Subcutaneous abdominal adipose tissue (tissue), 5 donors: ENCODE results near the gene MAVS.

Source experiments
- H3K27ac ChIP-seq: one replicate; pipeline ENCODE4 v1.7.0; 2013; ENCODE audit warnings: low read depth, mild to moderate bottlenecking, inconsistent platforms, low read length, moderate library complexity
- H3K27me3 ChIP-seq, 5 donors: one replicate each; pipeline ENCODE4 v1.7.0; 2013; ENCODE audit warnings: low read length in 5 of 5, inconsistent platforms in 1 of 5; ENCODE audit not compliant: control insufficient read depth in 5 of 5, insufficient read depth in 4 of 5
- H3K36me3 ChIP-seq, 5 donors: one replicate each; pipeline ENCODE4 v1.7.0; 2013; ENCODE audit warnings: low read length in 5 of 5; ENCODE audit not compliant: control insufficient read depth in 5 of 5, insufficient read depth in 5 of 5
- H3K4me1 ChIP-seq, 5 donors: one replicate each; pipeline ENCODE4 v1.7.0; 2013; ENCODE audit warnings: low read length in 5 of 5, mild to moderate bottlenecking in 3 of 5, moderate library complexity in 1 of 5; ENCODE audit not compliant: control insufficient read depth in 5 of 5, insufficient read depth in 5 of 5
- H3K4me3 ChIP-seq, 5 donors: one replicate each; pipeline ENCODE4 v1.7.0; 2013; ENCODE audit warnings: low read length in 5 of 5, low read depth in 1 of 5
- H3K9ac ChIP-seq, 5 donors: one replicate each; pipeline ENCODE4 v1.7.0; 2013; ENCODE audit warnings: low read length in 5 of 5, mild to moderate bottlenecking in 4 of 5, moderate library complexity in 3 of 5
- H3K9me3 ChIP-seq, 5 donors: one replicate each; pipeline ENCODE4 v1.7.0; 2013; ENCODE audit warnings: low read length in 5 of 5; ENCODE audit not compliant: control insufficient read depth in 5 of 5
- donor health status: healthy.
- donor health status: healthy.
- donor health status: healthy.
- donor health status: healthy.
- donor health status: healthy.

MAVS gene

GRCh38 chr20:3813848-3814581 lies 32.6 kb upstream of the MAVS start:
- Histone ChIP-seq H3K4me3 (no peak overlapping the region), H3K27ac (no peak overlapping the region), H3K36me3 (no peaks in the 10 kb centered on the region), H3K4me1 (peaks cover 15 to 46% (median 42%) of the 10 kb centered on the region in 5 donors), H3K9me3 (no peaks in the 10 kb centered on the region), H3K9ac (no peak overlapping the region), H3K27me3 (peaks cover 0 to 3% (median 0%) of the 10 kb centered on the region in 5 donors)

- Histone ChIP-seq H3K9ac (no peak overlapping the region), H3K9me3 (no peaks in the 10 kb centered on the region), H3K4me3 (no peak overlapping the region), H3K27me3 (peaks cover 0 to 3% (median 0%) of the 10 kb centered on the region in 5 donors), H3K27ac (no peak overlapping the region), H3K36me3 (no peaks in the 10 kb centered on the region), H3K4me1 (peaks cover 15 to 51% (median 49%) of the 10 kb centered on the region in 5 donors)
Observed at GRCh38 chr20:3814928-3815495, 31.6 kb upstream of the MAVS start.

GRCh38 chr20:3815703-3816315 lies 30.8 kb upstream of the MAVS start:
- Histone ChIP-seq H3K9me3 (no peaks in the 10 kb centered on the region), H3K36me3 (no peaks in the 10 kb centered on the region), H3K27ac (no peak overlapping the region), H3K4me1 (peaks cover 12 to 45% (median 42%) of the 10 kb centered on the region in 5 donors), H3K27me3 (peaks cover 0 to 3% (median 0%) of the 10 kb centered on the region in 5 donors), H3K9ac (no peak overlapping the region), H3K4me3 (no peak overlapping the region)

GRCh38 chr20:3818155-3819151 lies 28.2 kb upstream of the MAVS start:
- Histone ChIP-seq H3K27ac (peak overlapping the region; percentile 2), H3K9me3 (no peaks in the 10 kb centered on the region), H3K9ac (no peak overlapping the region)

GRCh38 chr20:3819411-3820047 lies 27.1 kb upstream of the MAVS start:
- peaks cover 4 to 29% (median 28%) of the 10 kb centered on the region in 5 donors for H3K4me1 ChIP-seq
- no peaks in the 10 kb centered on the region for H3K27me3 ChIP-seq
- no peaks in the 10 kb centered on the region for H3K9me3 ChIP-seq

More at GRCh38 chr20:3818155-3819151, 28.2 kb upstream of the MAVS start:
- Histone ChIP-seq H3K36me3 (peaks cover 4 to 16% (median 12%) of the 10 kb centered on the region in 5 donors), H3K4me1 (peaks cover 4 to 30% (median 28%) of the 10 kb centered on the region in 5 donors), H3K27me3 (no peaks in the 10 kb centered on the region), H3K4me3 (no peak overlapping the region)

GRCh38 chr20:3820048-3820900 lies 26.4 kb upstream of the MAVS start, which contains the start of gene AP5S1:
AP5S1 (plus strand) TSS chr20:3820547; CDS start chr20:3822118, 1,571 bp downstream.
- Histone ChIP-seq H3K9ac (peak within 1 kb of the TSS; percentile 68 to 96 (median 89)), H3K4me3 (peak within 1 kb of the TSS; percentile 71 to 84 (median 84)), H3K4me1 (peaks cover 4 to 29% (median 28%) of the 10 kb centered on the region in 5 donors), H3K27ac (peak within 1 kb of the TSS; percentile 95), H3K36me3 (peaks cover 4 to 35% (median 26%) of the 10 kb centered on the region in 5 donors), H3K9me3 (no peaks in the 10 kb centered on the region), H3K27me3 (no peaks in the 10 kb centered on the region)

More at GRCh38 chr20:3819411-3820047, 27.1 kb upstream of the MAVS start:
- H3K9ac ChIP-seq, result peak overlapping the region; percentile 68 to 96 (median 89)
- H3K4me3 ChIP-seq, result peak overlapping the region; percentile 26 to 84 (median 76)
- peak overlapping the region; percentile 95 for H3K27ac ChIP-seq
- peaks cover 4 to 27% (median 23%) of the 10 kb centered on the region in 5 donors for H3K36me3 ChIP-seq

- Histone ChIP-seq H3K9ac (peak overlapping the region; percentile 68 to 96 (median 89)), H3K36me3 (peaks cover 4 to 43% (median 34%) of the 10 kb centered on the region in 5 donors), H3K27me3 (no peaks in the 10 kb centered on the region), H3K4me1 (peaks cover 4 to 28% (median 27%) of the 10 kb centered on the region in 5 donors), H3K27ac (peak overlapping the region; percentile 95), H3K9me3 (no peaks in the 10 kb centered on the region), H3K4me3 (peak overlapping the region; percentile 71 to 84 (median 84))
Observed at GRCh38 chr20:3820901-3821727, 25.5 kb upstream of the MAVS start.

- Histone ChIP-seq H3K4me3 (no peak overlapping the region), H3K36me3 (peaks cover 4 to 50% (median 36%) of the 10 kb centered on the region in 5 donors), H3K27ac (peak overlapping the region; percentile 95), H3K27me3 (no peaks in the 10 kb centered on the region), H3K4me1 (peaks cover 4 to 28% (median 26%) of the 10 kb centered on the region in 5 donors), H3K9me3 (no peaks in the 10 kb centered on the region), H3K9ac (no peak overlapping the region)
Observed at GRCh38 chr20:3821996-3822395, 24.6 kb upstream of the MAVS start.
